Neural progenitor cell (in vitro differentiated cells): ENCODE measurements around the gene FAS.

ENCODE experiments used
- CTCF ChIP-seq: fragments of 200-600 bp; sonication (generic); IDR thresholded peaks from 2 replicates; pipeline ENCODE4 v1.5.1; 2017; ENCODE audit warnings: antibody characterized with exemption, mild to moderate bottlenecking
- EZH2 ChIP-seq: fragments of 200-600 bp; sonication (generic); IDR thresholded peaks from 2 replicates; pipeline ENCODE4 v1.6.1; 2017; ENCODE audit warnings: antibody characterized with exemption, mild to moderate bottlenecking, moderate library complexity

DNA sequence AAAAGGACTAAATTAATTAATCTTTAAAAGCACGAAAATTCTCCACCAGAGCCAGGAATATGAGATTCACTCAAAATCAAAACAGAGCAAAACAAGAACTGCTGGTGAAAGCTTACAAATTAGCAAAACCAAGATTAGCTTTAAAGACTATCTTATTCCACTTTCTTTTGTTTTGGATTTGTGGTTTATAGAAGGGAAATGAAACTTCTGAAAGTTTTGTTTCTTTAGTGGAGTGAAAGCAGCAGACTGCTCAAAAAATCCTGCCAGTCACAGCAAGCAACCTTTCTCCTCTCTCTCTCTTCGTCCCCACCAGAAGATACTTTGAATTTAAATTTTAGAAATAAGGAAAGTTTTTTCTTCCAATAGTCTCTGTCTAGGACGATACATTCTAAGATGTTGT is 45.8 kb upstream of the FAS start:
- no peak for TF ChIP-seq EZH2
- TF ChIP-seq CTCF, result no peak
